HepG2 (cell line): ENCODE results near the gene MGA. TPM values are rescaled to one million over a fixed set of nuclear protein-coding genes. Genes with fewer than 3 reads are reported as not detected.

Experiments
- ZNF136 ChIP-seq: sonication (generic); formaldehyde crosslinking; IDR thresholded peaks from 2 replicates; pipeline ENCODE4 v1.8.1; 2022; ENCODE audit warnings: low read depth, mild to moderate bottlenecking, moderate library complexity, missing genetic modification reagents
- ZNF138 ChIP-seq: sonication (generic); formaldehyde crosslinking; IDR thresholded peaks from 2 replicates; pipeline ENCODE4 v1.5.0; 2020; ENCODE audit warnings: mild to moderate bottlenecking, low read depth, missing genetic modification reagents
- ZNF263 ChIP-seq: sonication (generic); formaldehyde crosslinking; IDR thresholded peaks from 2 replicates; pipeline ENCODE4 v1.4.0; 2020; ENCODE audit warnings: missing genetic modification reagents
- polyA plus RNA-seq, 8 experiments: library from polyadenylated mRNA; depleted of rRNA in 3 of 8; stranded (reverse) in 7 of 8; unstranded in 1 of 8; fragments of >200 nt; fragmentation: Illumina TruSeq in 4 of 8; extraction: Trizol in 4 of 8; gene quantifications; 2 replicates each; pipeline versions ENCODE4 v1.2.1 to v1.2.3, GENCODE V29; 2011 to 2016; ENCODE audit warnings: low read depth in 4 of 8, missing spikeins in 1 of 8, mixed read lengths in 1 of 8; ENCODE audit not compliant: insufficient read depth in 1 of 8
- total RNA-seq, 5 experiments: library from RNA; depleted of rRNA; stranded (reverse); fragments of >200 nt; fragmentation: Illumina TruSeq; extraction: Trizol; gene quantifications; 2 replicates each; pipeline ENCODE4 v1.2.3, GENCODE V29; 2016; ENCODE audit warnings: low read depth in 1 of 5
- TF ChIP-seq, protein P1 (sequence below): sonication (generic); formaldehyde crosslinking; IDR thresholded peaks from 2 replicates; pipeline ENCODE4 v1.8.1; 2022; ENCODE audit warnings: low read depth, mild to moderate bottlenecking, missing genetic modification reagents
- TF ChIP-seq, protein P2 (sequence below): sonication (generic); formaldehyde crosslinking; IDR thresholded peaks from 2 replicates; pipeline ENCODE4 v1.5.0; 2020; ENCODE audit warnings: mild to moderate bottlenecking, missing genetic modification reagents
- TF ChIP-seq, protein P3 (sequence below): IDR thresholded peaks from 2 replicates; pipeline ENCODE4 v1.6.1; 2012; ENCODE audit warnings: low read length, improper control_type of control experiment
- TF ChIP-seq, protein P4 (sequence below): fragments of 450-650 bp; IDR thresholded peaks from 2 replicates; pipeline ENCODE4 v1.6.1; 2016

The MGA gene
- total and polyA plus RNA-seq, 2 of the 13 experiments (the other 11 are each of a cell fraction or from before 2014, with no cell fraction given), result 5.3 to 59.0 TPM

DNA sequence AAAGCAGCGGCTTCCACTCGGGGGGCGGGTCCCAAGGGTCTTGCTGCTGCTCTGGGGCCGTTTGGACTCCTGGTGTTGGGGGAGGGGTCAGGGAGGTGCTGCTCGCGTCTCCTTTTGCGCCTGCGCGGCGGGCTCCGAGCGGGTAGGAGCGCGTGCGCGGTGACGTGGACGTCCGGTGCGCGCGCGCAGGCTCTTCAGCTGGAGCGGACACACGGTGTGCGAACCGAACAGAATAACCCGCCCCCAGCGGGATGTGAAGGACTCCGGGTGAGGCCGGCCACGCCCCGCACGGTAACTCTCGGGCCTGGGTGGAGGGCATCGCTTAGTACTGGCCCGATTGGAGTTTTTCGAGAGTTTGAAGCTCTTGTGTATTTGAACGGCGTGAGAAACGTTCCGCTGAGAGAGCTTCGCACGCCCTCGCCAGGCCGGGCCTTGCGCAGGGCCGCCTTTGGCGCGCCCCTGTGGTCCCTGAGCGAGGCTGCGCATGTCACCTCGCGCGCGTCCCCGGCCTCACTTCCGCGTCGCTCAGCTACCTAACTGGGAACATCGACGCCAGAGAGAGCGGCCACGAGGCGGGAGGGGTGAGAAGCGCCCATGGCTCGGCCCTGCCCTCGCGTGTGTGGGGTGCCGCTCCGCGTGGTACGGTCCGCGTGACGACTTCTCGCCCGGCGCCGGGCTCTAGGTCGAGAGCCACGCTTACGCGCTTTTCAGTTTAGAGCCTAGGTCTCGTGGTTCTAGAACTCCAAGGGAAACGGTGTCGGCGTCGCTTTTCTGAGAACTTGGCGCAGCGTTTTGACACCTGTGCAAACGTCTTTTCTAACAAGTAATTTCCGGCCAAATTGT lies at the start of gene MGA (continued):
- TF ChIP-seq, protein P1, sequence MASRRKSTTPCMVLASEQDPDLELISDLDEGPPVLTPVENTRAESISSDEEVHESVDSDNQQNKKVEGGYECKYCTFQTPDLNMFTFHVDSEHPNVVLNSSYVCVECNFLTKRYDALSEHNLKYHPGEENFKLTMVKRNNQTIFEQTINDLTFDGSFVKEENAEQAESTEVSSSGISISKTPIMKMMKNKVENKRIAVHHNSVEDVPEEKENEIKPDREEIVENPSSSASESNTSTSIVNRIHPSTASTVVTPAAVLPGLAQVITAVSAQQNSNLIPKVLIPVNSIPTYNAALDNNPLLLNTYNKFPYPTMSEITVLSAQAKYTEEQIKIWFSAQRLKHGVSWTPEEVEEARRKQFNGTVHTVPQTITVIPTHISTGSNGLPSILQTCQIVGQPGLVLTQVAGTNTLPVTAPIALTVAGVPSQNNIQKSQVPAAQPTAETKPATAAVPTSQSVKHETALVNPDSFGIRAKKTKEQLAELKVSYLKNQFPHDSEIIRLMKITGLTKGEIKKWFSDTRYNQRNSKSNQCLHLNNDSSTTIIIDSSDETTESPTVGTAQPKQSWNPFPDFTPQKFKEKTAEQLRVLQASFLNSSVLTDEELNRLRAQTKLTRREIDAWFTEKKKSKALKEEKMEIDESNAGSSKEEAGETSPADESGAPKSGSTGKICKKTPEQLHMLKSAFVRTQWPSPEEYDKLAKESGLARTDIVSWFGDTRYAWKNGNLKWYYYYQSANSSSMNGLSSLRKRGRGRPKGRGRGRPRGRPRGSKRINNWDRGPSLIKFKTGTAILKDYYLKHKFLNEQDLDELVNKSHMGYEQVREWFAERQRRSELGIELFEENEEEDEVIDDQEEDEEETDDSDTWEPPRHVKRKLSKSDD (CRISPR knock-in tag), result peak; percentile 76; the same call in 1 of the 2 replicates
- TF ChIP-seq ZNF138 (CRISPR knock-in tag) (no peak), ZNF136 (CRISPR knock-in tag) (peak; percentile 62; the same call in 1 of the 2 replicates), ZNF263 (CRISPR knock-in tag) (peak; percentile 33; the same call in 1 of the 2 replicates)
- TF ChIP-seq, protein P2, sequence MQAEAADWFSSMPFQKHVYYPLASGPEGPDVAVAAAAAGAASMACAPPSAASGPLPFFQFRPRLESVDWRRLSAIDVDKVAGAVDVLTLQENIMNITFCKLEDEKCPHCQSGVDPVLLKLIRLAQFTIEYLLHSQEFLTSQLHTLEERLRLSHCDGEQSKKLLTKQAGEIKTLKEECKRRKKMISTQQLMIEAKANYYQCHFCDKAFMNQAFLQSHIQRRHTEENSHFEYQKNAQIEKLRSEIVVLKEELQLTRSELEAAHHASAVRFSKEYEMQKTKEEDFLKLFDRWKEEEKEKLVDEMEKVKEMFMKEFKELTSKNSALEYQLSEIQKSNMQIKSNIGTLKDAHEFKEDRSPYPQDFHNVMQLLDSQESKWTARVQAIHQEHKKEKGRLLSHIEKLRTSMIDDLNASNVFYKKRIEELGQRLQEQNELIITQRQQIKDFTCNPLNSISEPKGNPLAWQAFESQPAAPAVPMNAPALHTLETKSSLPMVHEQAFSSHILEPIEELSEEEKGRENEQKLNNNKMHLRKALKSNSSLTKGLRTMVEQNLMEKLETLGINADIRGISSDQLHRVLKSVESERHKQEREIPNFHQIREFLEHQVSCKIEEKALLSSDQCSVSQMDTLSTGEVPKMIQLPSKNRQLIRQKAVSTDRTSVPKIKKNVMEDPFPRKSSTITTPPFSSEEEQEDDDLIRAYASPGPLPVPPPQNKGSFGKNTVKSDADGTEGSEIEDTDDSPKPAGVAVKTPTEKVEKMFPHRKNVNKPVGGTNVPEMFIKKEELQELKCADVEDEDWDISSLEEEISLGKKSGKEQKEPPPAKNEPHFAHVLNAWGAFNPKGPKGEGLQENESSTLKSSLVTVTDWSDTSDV, result peak; percentile 59
- TF ChIP-seq, protein P3, sequence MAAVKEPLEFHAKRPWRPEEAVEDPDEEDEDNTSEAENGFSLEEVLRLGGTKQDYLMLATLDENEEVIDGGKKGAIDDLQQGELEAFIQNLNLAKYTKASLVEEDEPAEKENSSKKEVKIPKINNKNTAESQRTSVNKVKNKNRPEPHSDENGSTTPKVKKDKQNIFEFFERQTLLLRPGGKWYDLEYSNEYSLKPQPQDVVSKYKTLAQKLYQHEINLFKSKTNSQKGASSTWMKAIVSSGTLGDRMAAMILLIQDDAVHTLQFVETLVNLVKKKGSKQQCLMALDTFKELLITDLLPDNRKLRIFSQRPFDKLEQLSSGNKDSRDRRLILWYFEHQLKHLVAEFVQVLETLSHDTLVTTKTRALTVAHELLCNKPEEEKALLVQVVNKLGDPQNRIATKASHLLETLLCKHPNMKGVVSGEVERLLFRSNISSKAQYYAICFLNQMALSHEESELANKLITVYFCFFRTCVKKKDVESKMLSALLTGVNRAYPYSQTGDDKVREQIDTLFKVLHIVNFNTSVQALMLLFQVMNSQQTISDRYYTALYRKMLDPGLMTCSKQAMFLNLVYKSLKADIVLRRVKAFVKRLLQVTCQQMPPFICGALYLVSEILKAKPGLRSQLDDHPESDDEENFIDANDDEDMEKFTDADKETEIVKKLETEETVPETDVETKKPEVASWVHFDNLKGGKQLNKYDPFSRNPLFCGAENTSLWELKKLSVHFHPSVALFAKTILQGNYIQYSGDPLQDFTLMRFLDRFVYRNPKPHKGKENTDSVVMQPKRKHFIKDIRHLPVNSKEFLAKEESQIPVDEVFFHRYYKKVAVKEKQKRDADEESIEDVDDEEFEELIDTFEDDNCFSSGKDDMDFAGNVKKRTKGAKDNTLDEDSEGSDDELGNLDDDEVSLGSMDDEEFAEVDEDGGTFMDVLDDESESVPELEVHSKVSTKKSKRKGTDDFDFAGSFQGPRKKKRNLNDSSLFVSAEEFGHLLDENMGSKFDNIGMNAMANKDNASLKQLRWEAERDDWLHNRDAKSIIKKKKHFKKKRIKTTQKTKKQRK, result no peak
- TF ChIP-seq, protein P4, sequence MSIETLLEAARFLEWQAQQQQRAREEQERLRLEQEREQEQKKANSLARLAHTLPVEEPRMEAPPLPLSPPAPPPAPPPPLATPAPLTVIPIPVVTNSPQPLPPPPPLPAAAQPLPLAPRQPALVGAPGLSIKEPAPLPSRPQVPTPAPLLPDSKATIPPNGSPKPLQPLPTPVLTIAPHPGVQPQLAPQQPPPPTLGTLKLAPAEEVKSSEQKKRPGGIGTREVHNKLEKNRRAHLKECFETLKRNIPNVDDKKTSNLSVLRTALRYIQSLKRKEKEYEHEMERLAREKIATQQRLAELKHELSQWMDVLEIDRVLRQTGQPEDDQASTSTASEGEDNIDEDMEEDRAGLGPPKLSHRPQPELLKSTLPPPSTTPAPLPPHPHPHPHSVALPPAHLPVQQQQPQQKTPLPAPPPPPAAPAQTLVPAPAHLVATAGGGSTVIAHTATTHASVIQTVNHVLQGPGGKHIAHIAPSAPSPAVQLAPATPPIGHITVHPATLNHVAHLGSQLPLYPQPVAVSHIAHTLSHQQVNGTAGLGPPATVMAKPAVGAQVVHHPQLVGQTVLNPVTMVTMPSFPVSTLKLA, result no peak
